Heart left ventricle (tissue), 13 donors: ENCODE data around the gene IFI27.

ENCODE experiments used
- POLR2A ChIP-seq, 2 donors: fragments of 450-650 bp; IDR thresholded peaks; one replicate each; pipeline ENCODE4 v1.6.1; 2017; ENCODE audit warnings: antibody characterized with exemption in 2 of 2, mild to moderate bottlenecking in 2 of 2, moderate library complexity in 2 of 2
- TF ChIP-seq, protein P1 (sequence below), 12 donors: fragments of 200-600 bp; sonication (generic) in 4 of 12; IDR thresholded peaks; one replicate each; pipeline versions ENCODE4 v1.5.0 to v1.8.0; 2018 to 2022; ENCODE audit warnings: antibody characterized with exemption in 12 of 12, mild to moderate bottlenecking in 5 of 12
- donor health status: ischemic (EF 13 %, LVEDD 7.1; RV severe dilation, severe dysfunction).
- donor health status: DM: no; HTN: yes; CAD: no.
- donor health status: DM: no; HTN: no; CAD: no.
- donor health status: ischemic (EF 25% LVEDD 6.9; RV normal size, moderate dysfunction).
- donor health status: ischemic (EF 25% LVEDD 5.7; RV mildly dilated, moderate dysfunction).
- donor health status: ischemic (EF 35%, LVEDD 5.7; RV mildly dilated, moderate dysfunction).
- donor health status: nonischemic (EF 11% LVEDD 7.7; RV severe dilation, severe dysfunction).
- donor health status: DM: yes; HTN: yes; CAD: no.
- donor health status: PGD.
- donor health status: ischemic (EF 29% LVEDD 5.4; RV normal size, mild dysfunction).
- donor health status: nonischemic (EF 23%, LVEDD 6.1; RV moderate dilation, normal function).

- TF ChIP-seq, protein P1, sequence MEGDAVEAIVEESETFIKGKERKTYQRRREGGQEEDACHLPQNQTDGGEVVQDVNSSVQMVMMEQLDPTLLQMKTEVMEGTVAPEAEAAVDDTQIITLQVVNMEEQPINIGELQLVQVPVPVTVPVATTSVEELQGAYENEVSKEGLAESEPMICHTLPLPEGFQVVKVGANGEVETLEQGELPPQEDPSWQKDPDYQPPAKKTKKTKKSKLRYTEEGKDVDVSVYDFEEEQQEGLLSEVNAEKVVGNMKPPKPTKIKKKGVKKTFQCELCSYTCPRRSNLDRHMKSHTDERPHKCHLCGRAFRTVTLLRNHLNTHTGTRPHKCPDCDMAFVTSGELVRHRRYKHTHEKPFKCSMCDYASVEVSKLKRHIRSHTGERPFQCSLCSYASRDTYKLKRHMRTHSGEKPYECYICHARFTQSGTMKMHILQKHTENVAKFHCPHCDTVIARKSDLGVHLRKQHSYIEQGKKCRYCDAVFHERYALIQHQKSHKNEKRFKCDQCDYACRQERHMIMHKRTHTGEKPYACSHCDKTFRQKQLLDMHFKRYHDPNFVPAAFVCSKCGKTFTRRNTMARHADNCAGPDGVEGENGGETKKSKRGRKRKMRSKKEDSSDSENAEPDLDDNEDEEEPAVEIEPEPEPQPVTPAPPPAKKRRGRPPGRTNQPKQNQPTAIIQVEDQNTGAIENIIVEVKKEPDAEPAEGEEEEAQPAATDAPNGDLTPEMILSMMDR (IDR thresholded peaks at IDR 0.05), result no peak
- no peak for TF ChIP-seq POLR2A (IDR thresholded peaks at IDR 0.05)
These were observed 51.9 kb downstream of the IFI27 start for GRCh38 chr14:94162466-94162865.
